ENCODE data around the gene FALEC.

FALEC gene

DNA sequence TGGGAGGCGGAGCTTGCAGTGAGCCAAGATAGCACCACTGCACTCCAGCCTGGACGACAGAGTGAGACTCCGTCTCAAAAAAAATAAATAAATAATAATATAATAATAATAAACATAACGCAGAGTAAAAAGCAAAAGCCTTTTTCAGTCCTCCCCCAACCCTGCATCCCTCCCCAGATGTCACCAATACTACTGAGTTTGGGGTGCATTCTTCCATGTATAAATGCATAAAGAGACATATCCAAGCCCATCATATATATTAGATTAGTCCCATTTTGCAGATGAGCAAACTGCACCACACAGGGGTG is 32.7 kb downstream of the FALEC start:
- DNase-seq: no peak

DNA sequence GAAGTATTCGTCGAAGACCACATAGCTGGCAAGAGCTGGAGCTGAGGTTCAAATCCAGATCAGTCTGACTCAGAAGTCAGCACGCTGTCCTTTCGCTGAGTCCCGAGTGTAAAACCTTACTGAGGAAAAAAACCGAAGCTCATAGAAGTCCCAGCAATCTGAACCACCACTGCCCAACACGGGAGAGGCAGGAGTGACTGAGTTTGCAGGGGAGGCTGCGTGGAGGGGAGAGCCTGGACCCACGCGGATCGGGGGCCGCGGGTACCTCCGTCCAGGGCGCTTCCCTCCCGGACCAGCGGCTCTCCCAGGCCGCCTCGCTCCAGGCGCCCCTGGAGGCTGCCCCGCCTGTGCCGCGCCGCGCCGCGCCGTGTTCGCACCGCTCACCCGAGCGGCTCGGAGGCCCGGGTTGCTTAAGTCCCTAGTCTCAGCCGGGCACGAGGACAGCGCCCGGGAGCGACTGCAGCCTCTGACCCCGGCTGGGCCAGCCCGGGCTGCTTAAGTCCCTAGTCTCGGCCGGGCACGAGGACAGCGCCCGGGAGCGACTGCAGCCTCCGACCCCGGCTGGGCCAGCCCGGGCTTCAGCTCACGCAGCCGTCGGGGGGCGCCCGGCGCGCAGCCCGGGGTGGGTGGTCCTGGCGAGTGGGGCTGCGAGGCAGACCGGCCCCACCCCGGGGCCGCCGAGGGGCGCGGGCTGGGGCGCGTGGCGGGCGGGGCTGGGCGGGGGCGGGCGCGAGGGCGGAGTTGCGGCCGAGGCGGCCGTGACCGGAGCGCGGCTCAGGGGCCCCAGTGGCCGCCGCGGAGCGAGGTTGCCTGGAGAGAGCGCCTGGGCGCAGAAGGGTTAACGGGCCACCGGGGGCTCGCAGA is 33.3 kb downstream of the FALEC start, which contains the start of gene ADAMTSL4:
Gene ADAMTSL4, plus strand, starts transcription at position 777 of the 864 bp plus-strand sequence. CDS start 2,881 bp downstream, outside the sequence.
- DNase-seq: peak; percentile 56

DNA sequence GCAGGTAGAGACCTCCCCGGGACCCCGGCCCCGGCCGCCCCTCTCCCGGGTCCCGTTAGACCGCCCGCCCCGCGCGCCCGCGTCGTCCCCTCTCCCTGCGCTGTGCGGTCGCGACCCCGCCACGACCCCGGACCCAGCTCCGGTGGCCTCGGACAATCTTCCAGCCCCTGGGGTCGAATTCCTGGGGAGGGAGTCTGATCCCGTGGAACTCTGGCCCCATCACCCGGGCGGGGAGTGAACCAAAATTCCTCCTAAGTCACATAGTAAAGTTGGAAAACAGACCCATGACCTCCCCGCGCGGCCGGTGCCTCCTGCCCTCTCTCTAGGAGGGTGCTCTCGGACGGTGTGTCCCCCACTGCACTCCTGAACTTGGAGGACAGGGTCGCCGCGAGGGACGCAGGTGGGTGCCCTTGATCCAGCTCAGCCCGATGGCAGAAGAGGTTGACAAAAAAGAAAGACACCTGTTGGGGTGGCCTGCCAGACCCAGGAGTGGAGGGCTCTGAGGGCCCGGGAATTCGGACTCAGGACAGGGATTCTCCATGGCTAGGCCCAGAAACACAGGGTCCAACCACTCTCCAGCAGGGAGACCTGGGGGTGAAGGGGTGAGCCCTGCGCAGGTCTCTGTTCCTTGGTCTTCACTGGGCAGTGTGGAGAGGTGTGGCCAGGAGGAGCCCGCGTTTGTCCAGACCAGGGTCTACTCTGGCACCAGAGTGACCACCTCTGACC is 34.1 kb downstream of the FALEC start:
- peak; percentile 25 for DNase-seq

DNA sequence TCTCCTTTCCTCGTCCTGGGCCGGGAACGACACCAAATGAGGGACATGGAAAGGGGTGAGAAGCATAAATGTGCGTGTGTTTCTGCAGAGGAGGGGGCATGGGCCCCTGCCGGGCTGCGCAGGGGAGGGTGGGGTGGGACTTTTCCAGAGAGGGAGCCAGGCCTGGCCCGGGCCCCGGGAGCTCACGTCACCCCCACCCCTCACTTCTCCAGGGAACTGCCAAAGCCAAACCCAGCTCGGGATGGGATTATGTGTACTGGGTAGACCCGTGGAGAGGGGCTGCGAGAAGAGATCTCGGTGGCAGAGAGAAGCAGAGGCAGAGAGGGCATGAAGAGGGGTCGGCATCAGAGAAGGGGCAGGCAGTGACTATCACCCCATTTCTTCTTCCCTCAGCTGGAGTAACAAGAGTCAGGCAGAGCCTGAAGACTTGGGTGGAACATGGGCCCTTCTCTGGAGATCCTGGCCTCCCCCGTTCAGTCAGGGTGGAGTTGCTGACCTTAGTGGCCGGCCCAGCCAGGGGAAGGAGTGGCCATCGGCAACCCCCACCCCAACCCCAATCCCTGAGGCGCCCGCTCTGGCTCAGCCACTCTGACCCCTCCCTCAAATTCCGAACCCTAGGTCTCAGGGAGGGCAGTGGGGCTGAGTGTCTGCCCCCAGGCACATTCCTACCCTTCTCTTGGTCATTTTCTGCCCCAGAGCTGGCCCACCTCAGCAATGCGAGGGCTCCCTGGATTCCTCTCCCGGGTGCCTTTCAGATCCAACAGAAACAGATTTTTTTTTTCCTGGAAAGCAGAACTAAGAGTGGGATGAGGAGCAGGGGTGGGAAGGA is 34.9 kb downstream of the FALEC start:
- peak; percentile 26 for DNase-seq

DNA sequence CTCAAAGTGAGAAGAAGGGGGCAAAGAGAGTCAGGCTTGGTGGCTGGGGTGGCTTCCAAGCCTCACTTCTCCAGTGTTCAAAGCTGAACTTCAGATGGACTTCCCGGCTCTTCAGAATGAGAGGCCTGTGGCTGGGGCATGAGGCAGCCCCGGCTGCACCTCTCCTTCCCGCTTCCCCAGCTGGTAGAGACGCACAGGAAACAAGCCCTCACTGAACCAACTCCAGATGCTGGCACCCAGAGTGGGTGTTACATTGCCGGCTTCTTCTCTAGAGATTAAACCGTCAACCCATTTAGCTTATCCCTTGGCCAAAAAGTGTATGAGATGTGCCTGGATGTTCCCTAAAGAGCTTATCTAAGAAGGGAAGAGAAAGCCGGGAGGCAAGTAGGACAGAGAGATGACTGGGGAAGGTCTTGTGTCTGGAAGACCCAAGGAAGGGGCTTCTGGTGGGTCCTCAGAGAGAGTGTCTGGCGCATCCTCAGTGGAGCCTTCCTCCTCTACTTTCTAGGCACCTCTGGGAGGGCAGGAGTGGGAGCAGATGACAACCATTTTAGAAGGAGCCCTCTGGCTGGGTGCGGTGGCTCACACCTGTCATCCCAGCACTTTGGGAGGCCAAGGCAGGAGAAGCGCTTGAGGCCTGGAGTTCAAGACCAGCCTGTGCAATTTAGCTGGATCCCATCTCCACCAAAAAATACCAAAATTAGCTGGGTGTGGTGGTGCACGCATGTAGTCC is 35.7 kb downstream of the FALEC start:
- peak; percentile 37 for DNase-seq

DNA sequence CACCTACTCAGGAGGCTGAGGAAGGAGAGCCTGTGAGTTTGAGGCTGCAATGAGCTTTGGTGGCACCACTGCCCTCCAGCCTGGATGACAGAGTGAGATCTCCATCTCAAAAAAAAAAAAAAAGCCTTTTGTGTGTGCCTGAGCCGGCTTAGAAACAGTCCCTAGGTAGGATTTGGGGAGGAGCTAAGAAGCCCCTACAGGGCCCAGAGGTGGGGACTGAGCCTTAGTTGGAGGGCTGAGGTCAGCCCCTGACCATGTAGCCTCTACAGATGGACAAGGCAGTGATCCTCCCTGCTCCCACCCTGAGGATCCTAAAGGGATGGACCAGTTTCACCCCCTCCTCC is 36.2 kb downstream of the FALEC start:
- no peak for DNase-seq

DNA sequence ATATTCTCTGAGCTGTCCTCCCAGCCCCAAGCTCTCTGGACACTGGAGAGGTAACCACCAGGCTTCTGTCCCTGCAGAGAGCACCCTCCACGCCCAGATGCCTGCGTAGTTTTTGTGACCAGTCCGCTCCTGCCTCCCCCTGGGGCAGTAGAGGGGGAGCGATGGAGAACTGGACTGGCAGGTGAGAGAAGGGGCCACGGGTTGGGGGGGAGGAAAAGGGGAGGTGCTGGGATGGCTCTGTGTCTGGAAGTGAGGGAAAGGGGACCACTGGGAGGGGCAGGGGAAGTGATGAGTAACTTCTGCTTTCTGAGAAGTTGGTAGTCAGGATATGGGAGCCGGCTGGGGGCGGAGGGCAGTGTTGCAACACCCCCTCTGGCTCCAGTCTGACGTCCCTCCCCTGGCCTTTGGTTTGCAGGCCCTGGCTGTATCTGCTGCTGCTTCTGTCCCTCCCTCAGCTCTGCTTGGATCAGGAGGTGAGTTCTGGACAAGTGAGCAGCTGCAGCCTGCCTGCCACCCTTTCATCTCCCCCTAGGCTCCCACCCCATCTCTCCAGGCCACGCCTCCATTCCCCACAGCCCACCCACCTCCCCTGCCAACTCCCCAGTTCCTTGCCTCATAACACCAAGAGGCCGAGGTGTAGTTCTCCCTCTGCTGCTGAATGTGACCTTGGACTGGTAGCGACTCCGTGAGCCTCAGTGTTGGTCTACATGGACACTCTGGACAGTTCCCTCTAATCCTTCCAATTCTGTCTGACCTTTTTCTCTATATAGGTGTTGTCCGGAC is 36.8 kb downstream of the FALEC start:
- peak; percentile 32 for DNase-seq

DNA sequence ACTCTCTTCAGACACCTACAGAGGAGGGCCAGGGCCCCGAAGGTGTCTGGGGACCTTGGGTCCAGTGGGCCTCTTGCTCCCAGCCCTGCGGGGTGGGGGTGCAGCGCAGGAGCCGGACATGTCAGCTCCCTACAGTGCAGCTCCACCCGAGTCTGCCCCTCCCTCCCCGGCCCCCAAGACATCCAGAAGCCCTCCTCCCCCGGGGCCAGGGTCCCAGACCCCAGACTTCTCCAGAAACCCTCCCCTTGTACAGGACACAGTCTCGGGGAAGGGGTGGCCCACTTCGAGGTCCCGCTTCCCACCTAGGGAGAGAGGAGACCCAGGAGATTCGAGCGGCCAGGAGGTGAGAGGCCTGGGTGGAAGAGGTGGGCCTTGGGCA is 37.3 kb downstream of the FALEC start:
- DNase-seq: no peak

DNA sequence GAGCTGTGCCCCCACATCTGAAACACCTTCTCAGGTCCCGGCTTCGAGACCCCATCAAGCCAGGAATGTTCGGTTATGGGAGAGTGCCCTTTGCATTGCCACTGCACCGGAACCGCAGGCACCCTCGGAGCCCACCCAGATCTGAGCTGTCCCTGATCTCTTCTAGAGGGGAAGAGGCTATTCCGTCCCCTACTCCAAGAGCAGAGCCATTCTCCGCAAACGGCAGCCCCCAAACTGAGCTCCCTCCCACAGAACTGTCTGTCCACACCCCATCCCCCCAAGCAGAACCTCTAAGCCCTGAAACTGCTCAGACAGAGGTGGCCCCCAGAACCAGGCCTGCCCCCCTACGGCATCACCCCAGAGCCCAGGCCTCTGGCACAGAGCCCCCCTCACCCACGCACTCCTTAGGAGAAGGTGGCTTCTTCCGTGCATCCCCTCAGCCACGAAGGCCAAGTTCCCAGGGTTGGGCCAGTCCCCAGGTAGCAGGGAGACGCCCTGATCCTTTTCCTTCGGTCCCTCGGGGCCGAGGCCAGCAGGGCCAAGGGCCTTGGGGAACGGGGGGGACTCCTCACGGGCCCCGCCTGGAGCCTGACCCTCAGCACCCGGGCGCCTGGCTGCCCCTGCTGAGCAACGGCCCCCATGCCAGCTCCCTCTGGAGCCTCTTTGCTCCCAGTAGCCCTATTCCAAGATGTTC is 38.0 kb downstream of the FALEC start:
- DNase-seq: no peak

DNA sequence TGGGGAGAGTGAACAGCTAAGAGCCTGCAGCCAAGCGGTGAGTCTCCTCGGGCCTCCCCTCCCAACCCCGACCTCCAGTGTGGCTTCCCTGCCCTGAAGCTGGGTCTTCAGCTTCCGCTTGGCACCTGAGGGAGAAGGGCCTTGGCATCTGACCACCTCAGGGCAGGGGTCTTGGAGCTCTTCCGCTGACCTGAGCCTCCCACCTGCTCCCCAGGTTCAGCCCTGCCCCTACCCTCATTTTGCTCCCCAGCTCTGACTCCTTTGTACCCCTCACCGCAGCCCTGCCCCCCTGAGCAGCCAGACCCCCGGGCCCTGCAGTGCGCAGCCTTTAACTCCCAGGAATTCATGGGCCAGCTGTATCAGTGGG is 38.5 kb downstream of the FALEC start:
- DNase-seq: no peak

DNA sequence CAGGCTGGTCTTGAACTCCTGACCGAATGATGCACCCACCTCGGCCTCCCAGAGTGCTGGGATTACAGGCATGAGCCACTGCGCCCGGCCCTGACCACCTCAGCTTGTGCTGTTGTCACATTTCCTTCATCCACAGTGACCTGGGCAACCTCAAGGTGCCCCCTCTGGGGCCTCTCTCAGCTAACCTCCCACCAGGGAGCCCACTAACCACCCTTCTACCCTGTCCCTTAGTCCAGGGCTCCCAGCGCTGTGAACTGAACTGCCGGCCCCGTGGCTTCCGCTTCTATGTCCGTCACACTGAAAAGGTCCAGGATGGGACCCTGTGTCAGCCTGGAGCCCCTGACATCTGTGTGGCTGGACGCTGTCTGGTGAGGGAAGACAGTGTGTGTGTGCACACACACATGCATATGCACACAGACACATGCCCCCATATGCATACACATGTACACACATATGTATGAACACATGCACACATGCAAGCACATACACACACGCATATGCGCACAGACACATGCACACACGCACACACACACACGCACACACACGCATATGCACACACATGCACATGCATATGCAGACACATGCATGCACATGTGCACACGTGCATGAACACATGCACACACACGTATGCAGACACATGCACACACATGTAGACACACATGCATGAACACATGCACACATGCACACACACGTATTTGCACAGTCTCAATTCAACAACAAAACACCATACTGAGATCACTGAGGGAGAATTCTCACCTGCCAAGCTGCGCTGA is 39.8 kb downstream of the FALEC start:
- DNase-seq: no peak

DNA sequence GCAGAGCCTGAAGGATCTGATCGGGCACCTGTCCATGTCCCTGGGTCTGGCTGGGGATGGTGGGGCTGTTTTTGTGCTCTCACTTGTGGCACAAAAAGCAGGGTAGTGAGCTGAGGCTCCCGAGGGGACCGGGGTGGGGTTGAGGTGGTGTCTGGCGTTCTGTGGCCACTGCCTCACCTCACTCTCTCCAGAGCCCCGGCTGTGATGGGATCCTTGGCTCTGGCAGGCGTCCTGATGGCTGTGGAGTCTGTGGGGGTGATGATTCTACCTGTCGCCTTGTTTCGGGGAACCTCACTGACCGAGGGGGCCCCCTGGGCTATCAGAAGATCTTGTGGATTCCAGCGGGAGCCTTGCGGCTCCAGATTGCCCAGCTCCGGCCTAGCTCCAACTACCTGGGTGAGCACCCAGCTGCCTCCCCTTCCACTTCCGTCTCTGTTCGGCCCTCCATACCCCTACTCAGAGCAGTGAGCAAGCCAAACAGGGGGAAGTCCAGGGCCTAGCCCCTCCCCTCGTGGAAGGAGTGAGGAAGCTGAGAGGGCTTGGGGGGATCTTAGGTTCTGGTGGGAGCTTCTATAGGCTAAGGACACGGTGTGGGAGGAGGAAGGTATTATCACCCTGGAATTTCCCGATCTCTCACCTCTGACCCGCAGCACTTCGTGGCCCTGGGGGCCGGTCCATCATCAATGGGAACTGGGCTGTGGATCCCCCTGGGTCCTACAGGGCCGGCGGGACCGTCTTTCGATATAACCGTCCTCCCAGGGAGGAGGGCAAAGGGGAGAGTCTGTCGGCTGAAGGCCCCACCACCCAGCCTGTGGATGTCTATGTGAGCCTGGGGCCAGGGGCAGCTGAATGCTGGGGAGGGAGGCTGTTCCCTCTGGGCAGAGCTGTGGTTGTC is 40.7 kb downstream of the FALEC start:
- no peak for DNase-seq

DNA sequence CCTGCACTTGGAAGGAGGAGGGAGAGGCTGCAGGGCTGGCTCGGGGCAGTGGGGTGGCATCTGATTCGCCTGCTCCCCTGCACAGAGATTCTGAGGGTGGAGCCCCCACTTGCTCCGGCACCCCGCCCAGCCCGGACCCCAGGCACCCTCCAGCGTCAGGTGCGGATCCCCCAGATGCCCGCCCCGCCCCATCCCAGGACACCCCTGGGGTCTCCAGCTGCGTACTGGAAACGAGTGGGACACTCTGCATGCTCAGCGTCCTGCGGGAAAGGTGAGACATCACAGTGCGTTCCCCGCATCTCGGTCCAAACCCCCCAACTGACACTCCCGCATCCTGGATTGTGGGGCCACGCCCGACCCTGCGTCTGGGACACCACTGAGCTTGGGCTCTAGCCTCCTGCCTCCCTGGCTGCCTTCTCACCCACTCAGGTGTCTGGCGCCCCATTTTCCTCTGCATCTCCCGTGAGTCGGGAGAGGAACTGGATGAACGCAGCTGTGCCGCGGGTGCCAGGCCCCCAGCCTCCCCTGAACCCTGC is 41.6 kb downstream of the FALEC start:
- no peak for DNase-seq

DNA sequence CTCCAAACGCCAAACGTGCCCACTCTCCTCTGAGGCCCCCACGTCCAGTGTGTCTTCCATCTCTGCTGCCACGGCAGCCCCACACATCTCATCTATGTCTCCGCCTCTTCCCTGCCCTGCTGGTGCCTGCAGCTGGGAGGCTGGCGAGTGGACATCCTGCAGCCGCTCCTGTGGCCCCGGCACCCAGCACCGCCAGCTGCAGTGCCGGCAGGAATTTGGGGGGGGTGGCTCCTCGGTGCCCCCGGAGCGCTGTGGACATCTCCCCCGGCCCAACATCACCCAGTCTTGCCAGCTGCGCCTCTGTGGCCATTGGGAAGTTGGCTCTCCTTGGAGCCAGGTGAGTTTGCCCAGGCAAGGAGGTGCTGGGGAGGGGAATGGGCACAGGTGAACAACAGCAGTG is 42.3 kb downstream of the FALEC start:
- DNase-seq: no peak

DNA sequence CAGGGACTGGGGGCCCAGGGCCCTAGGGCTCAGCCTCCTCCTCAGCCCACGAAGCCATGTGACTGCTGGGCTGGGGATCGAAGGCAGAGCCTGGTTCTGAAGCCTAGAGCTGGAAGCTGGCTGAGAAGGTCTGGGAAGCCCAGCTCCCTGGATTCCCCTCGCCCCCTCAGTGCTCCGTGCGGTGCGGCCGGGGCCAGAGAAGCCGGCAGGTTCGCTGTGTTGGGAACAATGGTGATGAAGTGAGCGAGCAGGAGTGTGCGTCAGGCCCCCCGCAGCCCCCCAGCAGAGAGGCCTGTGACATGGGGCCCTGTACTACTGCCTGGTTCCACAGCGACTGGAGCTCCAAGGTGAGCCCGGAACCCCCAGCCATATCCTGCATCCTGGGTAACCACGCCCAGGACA is 42.8 kb downstream of the FALEC start:
- DNase-seq: no peak

DNA sequence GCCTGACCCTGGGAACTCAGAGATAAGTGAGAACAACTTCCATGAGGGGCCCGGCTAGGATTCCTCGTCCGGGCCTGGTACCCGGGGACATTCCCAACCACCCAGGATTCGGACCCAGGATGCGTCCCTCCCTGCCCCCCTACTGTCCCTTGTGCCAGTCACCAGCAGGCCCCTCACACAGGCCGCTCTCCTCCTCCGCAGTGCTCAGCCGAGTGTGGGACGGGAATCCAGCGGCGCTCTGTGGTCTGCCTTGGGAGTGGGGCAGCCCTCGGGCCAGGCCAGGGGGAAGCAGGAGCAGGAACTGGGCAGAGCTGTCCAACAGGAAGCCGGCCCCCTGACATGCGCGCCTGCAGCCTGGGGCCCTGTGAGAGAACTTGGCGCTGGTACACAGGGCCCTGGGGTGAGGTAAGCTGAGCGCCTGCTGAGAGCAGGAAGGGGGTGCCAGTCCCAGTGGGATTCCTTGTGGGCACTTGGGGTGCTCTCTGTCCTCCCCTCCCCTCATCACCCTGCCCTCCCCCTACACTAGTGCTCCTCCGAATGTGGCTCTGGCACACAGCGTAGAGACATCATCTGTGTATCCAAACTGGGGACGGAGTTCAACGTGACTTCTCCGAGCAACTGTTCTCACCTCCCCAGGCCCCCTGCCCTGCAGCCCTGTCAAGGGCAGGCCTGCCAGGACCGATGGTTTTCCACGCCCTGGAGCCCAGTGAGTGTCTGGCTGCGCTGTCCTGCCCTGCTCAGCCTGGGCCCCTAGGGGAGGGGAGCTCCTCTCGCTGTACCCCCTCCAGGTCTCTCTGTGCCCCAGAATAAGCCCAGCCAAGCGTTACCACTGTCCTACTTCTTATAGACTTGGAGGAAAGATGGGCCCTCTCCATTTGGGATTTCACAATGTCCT is 43.5 kb downstream of the FALEC start:
- peak; percentile 29 for DNase-seq

DNA sequence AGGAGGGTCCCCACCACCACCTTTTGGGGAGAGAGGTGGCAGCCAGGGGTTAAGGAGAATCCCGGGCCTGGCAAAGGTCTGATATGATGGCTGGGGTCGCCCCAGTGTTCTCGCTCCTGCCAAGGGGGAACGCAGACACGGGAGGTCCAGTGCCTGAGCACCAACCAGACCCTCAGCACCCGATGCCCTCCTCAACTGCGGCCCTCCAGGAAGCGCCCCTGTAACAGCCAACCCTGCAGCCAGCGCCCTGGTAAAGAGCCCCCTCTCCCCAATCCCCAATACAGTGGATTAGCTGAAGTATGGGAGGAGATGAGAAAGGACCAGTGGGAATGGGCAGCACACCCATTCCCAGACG is 44.1 kb downstream of the FALEC start:
- no peak for DNase-seq

DNA sequence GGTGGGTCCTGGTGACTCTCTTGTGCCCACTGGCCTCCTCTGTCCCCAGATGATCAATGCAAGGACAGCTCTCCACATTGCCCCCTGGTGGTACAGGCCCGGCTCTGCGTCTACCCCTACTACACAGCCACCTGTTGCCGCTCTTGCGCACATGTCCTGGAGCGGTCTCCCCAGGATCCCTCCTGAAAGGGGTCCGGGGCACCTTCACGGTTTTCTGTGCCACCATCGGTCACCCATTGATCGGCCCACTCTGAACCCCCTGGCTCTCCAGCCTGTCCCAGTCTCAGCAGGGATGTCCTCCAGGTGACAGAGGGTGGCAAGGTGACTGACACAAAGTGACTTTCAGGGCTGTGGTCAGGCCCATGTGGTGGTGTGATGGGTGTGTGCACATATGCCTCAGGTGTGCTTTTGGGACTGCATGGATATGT is 44.5 kb downstream of the FALEC start:
- DNase-seq: peak; percentile 75
